Measurements from ENCODE around the gene MVB12A.

Gene MVB12A
- total RNA-seq: 10.0 to 32.3 (median 16.0) reads per million in 17 experiments

GRCh38 chr19:17419621-17420474, at the start of gene MVB12A:
Gene MVB12A (plus strand): TSS chr19:17420047. CDS start chr19:17420136, 89 bp downstream.
- peak; percentile 98 to 99 (median 99) for DNase-seq

GRCh38 chr19:17376935-17377600, 42.8 kb upstream of the MVB12A start, which contains the start of gene PLVAP:
Gene PLVAP (minus strand): TSS chr19:17377342. CDS start chr19:17377288, 54 bp downstream.
- DNase-seq: peak in 3 of 4 experiments; percentile 17 to 59 (median 28)

- no peak for DNase-seq
These were observed 41.6 kb upstream of the MVB12A start for GRCh38 chr19:17378271-17378670.

- peak in 3 of 4 experiments; percentile 37 to 53 (median 50) for DNase-seq
These were observed 40.6 kb upstream of the MVB12A start for GRCh38 chr19:17379221-17379631.

GRCh38 chr19:17380426-17381138, 39.3 kb upstream of the MVB12A start:
- DNase-seq: no peak

- peak; percentile 67 to 88 (median 78) for DNase-seq
These were observed 33.8 kb upstream of the MVB12A start for GRCh38 chr19:17385878-17386611.

- DNase-seq: no peak
These were observed 30.6 kb upstream of the MVB12A start for GRCh38 chr19:17389288-17389687.

GRCh38 chr19:17389957-17390664, 29.7 kb upstream of the MVB12A start:
- no peak for DNase-seq

GRCh38 chr19:17390665-17391370, 29.0 kb upstream of the MVB12A start:
- peak; percentile 91 to 98 (median 94) for DNase-seq

GRCh38 chr19:17391371-17392151, 28.3 kb upstream of the MVB12A start:
- peak; percentile 48 to 77 (median 66) for DNase-seq

- no peak for DNase-seq
These were observed 26.8 kb upstream of the MVB12A start for GRCh38 chr19:17393002-17393401.

GRCh38 chr19:17393914-17394313, 25.9 kb upstream of the MVB12A start, which contains the start of gene CCDC194:
Gene CCDC194 (minus strand): TSS chr19:17394196. CDS start chr19:17394158, 38 bp downstream.
- no peak for DNase-seq

- DNase-seq: peak; percentile 52 to 86 (median 70)
These were observed 24.9 kb upstream of the MVB12A start for GRCh38 chr19:17394891-17395415.

- no peak for DNase-seq
These were observed 20.8 kb upstream of the MVB12A start for GRCh38 chr19:17398902-17399527.

- DNase-seq: no peak
These were observed 18.2 kb upstream of the MVB12A start for GRCh38 chr19:17401628-17402027.

GRCh38 chr19:17402982-17403855, 16.6 kb upstream of the MVB12A start:
- peak; percentile 26 to 58 (median 49) for DNase-seq

- DNase-seq: no peak
These were observed 15.8 kb upstream of the MVB12A start for GRCh38 chr19:17404015-17404414.
